GM18907 (cell line): ENCODE measurements around the gene MEFV.
"Not testable (repeated sequence)": the region's sequence is repeated elsewhere in the genome, so short reads cannot be mapped to it uniquely, and the experiment has no call there.

Experiments used
- ATAC-seq: cut with Tn5 transposase; IDR thresholded peaks from one replicate; pipeline ENCODE4 v1.9.1; 2021; ENCODE audit warnings: mild to moderate bottlenecking, moderate library complexity; ENCODE audit not compliant: unreplicated experiment

The MEFV gene

DNA sequence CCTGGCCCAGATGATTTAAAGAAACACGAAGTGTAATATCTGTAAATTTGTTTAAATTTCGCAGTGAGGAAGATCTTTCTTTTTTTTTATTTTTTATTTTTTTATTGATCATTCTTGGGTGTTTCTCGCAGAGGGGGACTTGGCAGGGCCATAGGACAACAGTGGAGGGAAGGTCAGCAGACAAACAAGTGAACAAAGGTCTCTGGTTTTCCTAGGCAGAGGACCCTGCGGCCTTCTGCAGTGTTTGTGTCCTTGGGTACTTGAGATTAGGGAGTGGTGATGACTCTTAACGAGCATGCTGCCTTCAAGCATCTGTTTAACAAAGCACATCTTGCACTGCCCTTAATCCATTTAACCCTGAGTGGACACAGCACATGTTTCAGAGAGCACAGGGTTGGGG lies 14.3 kb upstream of the MEFV start:
- ATAC-seq = not testable (repeated sequence)

DNA sequence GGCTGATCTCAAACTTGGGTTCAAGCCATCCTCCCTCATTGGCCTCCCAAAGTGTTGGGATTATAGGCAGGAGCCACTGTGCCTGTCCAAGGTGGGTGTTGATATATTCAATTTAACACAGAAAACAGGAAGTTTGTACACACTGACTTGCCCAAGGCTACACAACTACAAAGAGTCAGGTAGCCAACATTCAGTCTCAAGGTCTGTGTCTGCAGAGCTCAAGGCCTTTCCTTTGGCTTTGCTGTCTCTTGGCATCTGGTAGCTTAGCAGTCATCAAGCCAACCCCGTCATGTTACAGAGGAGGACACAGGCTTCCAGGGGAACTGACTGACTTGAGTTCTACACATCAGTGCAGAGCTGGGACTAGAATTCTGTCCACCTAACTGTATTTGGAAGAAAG lies 11.9 kb upstream of the MEFV start:
- ATAC-seq = no peak

DNA sequence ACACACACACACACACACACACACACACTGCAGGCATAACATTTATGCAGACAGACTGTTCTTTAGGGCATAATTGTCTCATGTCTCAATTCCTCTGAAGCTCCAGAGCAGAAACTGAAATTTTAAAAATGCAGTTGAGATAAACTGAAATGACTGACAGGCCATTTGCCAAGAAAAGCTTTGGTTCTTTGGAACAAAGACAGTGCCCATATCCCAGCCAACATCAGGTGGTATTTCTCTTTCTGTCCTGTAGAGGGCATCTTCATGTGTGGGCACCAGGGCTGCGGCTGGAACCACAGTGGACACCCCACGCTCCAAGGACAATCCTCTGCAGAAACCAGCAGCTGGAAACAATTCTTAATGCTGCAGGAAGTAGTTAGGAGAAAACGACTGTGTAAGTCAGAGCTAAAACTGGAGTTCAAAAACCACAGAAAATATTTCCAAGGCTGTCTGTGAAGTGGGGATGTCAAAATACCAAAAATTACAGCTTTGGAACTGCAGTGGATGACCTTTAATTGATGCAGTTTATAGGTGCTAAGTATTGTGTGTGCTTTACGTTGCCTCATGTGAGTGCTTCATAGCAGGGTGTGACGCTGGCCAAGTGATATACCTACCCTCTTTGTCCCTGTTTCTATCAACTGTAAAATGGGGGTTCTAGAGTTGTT lies 10.6 kb upstream of the MEFV start:
- ATAC-seq = no peak

DNA sequence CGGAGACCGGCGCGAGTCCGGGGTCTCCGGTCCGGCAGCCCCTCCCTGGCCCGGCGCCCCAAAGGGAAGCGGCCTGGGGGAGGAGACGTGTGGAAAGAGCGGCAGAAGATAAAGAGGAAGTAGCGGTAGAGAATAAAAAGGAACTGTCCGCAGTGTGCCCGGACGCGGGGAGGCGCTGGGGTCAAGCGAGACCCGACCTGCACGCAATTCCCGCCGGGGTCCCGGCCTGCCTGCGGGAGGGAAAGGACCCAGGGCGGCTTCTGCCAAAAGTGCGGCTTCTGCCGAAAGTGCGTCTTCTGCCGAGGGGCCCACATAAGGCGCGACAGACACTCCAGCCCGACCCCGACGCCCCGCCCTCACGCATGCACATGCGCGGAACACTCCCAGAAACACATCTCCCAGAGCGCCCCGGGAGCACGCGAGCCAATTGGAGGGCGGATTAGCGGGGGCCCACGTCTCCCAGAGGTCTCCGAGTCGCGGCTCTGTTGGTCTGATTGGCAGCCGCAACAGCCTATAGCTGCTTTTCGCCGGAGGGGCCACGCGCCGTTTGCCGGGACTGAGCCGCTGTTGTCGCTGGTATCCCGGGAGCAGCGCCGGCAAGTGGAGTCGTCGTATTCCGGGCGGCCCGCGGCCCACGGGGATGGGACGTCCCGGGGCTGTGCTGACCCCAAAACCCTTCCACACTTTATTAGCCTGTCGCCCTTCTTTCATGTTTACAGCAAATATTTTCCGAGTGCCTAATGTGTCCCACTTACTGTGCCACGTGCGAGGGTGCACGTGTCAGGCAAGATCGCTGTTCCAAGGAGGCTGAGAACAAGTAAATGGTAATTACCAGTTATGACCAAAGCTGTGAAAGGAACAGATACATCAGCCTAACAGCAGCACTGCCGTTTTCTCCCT lies 8.0 kb upstream of the MEFV start:
- peak; percentile 85 for ATAC-seq

DNA sequence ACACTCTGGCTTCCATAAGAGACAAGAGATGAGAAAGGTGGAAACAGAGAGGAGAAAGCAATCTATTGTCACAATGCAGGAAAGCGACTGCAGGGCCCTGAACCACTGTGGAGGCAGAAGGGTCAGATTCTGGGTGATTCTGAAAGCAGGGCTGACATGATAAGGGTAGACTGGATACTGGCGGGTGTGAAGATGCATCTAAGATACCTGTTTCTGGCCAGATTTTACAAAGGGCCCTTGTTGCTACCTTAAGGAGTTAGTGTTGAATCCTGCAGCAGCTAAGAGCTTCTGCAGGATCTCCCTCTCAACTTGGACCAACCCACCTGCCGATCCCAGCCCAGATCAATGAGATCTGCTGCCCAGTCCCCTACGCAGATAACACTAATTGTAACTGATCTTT lies 6.1 kb upstream of the MEFV start:
- no peak for ATAC-seq

DNA sequence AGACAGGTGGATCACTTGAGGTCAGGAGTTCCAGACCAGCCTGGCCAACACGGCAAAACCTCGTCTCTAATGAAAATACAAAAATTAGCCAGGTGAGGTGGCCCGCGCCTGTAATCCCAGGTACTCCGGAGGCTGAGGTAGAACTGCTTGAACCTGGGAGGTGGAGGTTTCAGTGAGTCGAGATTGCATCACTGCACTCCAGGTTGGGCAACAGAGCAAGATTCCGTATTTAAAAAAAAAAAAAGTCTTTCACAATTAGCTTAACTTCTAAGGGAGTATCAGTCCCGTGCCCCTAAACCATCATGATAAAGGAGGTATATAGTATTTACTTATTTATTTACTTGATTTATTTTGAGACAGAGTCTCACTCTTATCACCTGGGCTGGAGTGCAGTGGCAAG lies 3.4 kb upstream of the MEFV start:
- ATAC-seq = no peak

DNA sequence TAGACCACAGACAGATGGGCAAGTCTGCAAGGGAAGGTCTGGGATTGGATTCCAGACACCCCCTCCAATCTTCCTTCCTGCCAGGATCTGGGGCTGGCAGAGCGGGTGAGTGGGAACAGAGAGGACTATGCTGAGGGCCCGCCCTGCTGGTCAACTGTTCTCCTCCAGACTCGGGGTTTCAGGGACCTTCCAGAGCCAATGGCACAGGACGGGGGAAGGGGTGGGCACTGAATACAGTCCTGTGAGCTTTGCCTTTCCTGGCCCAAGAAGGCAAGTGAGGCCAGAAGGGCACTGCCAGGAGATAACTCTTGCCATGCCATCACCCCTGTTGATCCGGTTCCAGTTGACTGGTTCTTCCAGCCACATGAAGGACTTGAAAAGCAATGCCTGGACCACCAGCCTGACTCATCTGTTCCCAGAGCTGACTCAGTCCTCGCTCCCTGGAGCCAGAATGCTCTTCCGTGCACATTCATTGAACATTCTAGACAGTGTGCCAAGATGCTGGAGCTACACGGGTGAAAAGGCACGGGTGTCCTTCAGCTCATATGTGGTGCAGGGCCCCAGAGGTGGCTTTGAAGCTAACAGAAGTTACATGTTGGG lies 533 bp upstream of the MEFV start:
- ATAC-seq = no peak

DNA sequence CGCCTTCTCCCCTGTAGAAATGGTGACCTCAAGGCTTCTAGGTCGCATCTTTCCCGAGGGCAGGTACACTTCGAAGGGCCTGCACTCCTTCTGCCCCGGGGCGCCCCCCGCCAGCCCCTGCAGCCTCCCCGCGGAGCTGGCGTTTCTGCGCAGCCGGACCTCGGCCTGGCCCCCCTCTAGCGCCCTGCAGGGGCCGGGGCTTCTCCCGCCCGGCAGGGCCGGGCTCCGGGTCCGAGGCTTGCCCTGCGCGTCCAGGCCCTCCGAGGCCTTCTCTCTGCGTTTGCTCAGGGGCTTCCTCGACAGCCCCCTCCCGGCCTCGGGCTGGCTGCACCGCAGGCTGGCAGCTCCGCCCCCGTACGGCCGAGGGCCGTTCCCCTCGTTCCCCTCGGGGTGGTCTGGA lies 2.1 kb downstream of the MEFV start:
- ATAC-seq = no peak

DNA sequence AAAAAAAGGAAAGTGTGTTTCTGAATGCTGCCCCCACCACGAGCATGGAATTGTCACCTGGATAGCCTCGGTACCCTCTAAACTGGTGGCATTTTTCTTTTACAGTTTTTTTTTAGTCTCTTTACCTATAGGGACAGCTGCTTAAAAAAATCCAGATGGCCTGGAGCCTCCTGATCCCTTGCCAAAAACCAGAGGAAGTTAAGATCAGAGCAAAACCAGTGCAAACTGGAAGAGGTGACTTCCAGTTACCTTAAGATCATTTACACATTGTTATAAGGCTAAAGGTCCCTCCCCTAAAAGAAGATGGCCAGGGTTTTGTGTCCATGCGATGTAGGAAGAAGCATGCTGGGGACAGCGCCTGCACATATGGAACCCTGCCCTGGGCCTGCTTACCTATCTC lies 3.5 kb downstream of the MEFV start:
- ATAC-seq = no peak

DNA sequence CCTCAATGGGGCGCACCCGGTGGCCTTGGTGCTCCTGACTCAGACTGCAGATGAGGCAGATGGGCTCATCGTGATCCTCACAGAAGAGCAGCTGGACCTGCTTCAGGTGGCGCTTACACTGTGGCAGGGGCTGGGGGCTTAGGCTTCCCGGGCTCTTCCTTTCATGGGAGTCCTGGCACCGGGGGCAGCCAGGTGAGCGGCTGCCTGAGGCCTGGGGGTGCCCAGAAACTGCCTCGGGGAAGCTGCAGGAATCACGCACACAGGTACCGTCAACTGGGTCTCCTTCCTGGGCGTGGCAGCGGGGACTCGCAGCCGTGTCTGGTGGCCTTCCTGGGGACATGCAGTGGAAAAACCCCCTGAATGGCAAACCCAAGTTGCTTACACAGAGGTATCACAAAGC lies 7.0 kb downstream of the MEFV start:
- ATAC-seq = no peak

DNA sequence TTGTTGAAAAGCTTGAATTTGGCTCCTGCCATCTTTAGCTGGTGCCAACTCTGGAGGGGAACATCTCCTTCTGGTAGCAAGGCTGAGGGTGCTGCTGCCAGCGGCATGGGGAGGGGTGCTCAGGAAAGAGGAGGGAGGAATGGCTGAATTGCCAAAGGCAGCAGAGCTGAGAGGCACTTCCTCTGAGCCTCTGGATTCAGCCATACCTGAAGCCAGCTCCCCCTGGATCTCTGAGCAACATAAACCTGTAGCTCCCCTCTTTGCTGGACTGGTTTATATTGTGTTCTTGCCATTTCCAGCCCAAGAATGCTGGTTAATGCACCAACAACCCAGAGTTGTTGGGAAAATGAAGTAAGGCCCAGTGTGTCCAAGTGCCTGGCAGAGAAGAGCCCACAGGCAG lies 7.4 kb downstream of the MEFV start:
- no peak for ATAC-seq

DNA sequence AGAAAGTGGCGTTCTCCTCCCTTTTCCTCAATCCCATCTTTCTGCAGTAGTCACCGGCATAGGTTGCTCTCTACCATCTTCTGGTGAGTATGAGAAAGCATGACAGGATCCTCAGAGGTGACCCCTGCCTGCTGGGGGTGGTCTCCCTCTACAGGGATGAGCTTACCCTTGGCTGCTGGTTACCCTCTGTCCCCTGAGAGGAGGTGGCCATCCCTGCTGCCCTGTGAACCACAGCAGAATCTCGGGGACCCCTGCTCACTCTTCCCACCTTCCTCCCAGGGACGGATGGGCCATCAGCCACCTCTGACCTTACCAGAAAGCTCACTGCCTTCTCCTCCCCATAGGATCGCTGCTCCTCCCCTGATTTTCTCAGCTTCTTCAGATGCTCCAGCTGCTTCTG lies 7.8 kb downstream of the MEFV start:
- ATAC-seq = no peak

DNA sequence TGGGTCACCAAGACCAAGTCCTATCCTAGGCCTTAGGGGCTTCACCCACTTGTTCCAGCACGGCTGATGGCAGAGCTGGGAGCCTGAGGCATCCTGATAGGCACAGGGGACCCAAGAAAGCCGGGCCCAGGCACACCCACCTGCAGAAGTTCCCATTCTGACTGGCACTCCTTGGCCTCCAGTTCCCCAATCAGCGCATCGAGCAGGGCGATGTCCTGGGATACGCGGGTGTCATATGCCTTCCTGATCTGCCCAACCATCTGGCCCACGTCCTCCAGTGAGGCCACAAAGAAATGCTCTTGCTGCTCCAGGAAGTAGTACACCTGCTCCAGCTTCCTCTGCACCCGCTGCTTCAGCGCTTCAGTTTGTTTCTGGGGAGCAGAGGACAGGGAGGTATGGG lies 9.6 kb downstream of the MEFV start:
- no peak for ATAC-seq

DNA sequence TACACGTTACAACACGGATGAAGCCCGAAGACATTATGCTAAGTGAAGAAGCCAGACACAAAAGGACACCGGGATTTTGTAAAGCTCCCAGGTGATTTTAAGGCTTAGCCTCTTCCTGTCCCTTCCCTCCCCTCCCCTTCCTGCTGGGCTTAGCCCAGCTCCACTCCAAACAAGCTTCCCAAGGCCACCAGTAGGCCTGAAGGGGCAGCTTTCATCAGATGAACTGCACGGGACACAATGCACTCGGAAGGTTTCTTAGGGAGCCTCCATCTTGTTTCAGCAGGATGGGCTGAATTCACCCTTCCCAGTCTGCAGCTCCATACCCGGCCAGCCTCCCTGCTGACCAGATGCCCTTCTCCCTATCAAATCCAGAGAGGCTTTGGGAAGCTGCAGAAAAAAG lies 10.4 kb downstream of the MEFV start:
- ATAC-seq = no peak

DNA sequence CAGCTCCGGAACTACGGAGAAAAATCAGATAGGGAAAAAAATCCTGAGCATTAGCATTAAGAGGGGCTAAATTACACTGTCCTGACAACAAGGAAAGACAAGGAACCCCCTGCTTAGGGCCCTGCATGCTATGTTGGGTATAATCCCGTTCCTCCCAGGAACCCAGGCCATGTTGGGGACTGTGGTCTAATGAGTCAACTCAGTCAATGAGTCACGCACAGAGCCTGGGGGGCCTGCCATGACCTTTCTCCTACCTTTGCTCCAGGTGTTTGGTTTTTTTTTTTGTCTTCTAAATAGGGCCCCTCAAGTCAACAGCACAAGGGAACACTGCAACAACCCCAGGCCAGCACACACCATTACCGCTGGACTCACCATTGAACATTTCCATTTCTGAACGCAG lies 12.6 kb downstream of the MEFV start:
- no peak for ATAC-seq

DNA sequence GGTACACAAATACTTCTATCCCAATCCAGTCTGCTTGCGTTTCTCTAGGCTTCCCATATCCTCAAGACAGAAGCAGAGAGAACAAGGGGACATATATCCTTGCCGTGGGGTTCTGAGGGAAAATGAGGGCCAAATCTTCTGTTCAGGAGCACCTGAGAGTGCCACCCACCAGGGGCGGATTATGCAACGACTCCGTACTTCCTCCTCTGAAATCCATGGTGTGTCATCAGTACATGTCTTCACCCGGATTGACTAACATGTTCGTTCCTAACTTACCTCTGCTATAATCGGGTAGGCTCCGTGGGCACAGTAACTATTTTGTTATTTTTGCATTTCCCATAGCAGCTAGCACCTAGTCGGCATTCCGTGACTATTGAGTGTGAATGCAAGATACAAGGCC lies 13.7 kb downstream of the MEFV start:
- no peak for ATAC-seq

DNA sequence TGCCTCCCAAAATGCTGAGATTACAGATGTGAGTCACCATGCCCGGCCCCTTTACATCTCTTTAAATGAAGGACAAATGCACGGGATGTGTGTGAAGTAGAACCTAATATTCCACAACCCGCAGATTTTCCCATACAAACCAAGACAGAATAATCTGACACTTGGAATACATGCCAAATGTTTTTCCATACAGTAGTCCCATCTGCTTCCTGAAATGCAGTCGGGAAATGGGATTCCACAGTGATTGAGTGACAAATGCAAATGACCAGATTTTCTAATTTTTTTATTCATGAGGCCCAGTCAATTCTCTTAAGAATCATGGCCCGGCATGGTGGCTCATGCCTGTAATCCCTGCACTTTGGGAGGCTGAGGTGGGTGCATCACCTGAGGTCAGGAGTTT lies 14.7 kb downstream of the MEFV start:
- no peak for ATAC-seq

DNA sequence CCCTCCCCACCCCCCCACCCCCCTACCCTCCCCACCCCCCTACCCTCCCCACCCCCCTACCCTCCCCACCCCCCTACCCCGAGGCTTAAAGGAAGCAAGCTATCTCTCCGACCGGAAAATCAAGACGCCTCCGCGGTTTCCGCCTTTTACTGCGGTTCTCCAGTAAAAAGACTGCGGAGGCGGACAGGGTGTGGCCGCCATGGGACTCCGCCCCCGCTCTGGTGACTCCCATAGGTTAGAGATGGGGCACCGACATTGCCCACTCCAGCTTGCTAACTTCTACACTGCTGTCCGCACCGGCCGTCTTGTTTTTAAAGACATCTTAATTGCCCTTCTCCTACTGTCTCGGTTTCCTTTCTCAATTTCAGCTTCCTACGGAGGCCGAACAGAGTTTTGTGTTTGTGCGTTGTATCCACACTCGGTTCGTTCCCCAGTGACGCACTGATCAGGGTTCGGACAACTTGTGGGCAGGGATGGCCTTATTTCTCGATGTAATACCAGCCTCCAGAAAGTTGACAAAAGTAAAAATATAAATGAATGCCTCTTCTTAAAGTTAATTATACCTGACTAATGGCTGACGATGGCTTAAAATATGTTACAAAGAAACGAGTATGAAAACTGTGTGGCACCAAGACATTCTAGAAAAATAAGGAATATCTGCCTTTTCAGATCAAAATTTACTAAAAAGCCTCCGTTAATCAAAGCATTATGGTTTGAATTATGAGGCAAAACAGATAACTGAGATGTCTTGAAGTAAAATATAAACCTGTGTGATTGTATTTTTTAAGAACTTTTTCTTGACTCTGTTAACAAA lies 20.4 kb downstream of the MEFV start:
- ATAC-seq = no peak

DNA sequence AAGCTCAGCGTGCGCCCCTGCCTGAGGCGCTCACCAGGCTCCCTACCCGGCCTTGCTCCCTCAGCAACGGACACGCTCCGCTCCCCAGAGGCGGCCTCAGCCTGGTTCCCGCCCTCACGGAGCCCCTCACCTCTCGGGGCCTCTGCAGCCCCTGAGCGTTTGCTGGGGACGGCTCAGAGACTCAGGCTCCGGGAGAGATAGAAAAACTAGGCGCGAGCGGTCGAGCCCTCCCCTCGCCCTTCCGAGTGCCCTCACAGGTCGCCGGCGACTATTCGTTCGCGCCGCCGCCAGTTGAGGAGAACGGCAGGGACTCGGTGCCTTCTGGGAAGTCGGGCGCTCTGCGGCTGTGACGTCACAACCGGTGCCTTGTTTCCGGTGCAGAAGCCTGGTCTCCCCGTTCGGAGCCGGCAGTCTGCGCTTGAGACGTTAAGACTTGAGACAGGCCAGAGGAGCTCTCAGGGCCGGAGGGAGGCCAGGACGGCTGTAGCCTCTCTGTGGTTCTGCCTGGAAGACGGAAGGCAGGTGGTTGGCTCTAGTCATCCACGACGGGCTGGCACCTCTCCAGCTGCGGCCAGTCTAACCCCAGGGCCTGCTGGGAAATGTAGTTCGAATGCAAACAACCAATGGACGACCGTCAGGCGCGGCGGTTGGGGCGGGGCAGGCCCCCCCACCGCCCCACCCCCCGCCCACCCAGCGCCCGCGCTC lies 21.4 kb downstream of the MEFV start, which contains the start of gene ZNF200:
Gene ZNF200 (minus strand): TSS at position 302 of the 705 bp plus-strand sequence. CDS start 1,403 bp downstream, outside the sequence.
- peak; percentile 94 for ATAC-seq

DNA sequence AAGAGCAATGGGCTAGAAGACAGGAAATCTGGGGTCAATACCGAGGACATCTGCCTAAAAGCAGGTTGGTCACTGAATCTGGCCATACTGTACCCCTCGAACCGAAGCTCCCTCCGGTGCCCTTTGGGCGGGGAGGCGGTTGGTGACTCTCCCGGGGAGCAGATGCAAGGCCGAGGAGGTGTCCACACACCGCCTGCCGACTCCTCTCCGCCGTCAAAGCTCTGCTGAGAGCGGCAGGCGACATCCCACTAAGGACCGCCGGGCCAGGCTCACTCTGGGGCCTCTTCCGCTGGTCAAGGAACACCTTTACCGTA lies 21.9 kb downstream of the MEFV start:
- ATAC-seq = no peak
